Kidney (tissue), 14 donors: Measurements from ENCODE around the gene PCDH1. TPM values are rescaled to one million over a fixed set of nuclear protein-coding genes. Genes with fewer than 3 reads are reported as not detected.

ENCODE experiments used
- DNase-seq, 5 donors: peaks; one replicate each; pipeline ENCODE4 v3.0.0-alpha.2; 2013 to 2020
- FAIRE-seq: peaks from 2 replicates; lab custom pipeline; 2012; peaks lifted over from hg19 to GRCh38; lab: Jason Lieb, UNC
- H3K27ac ChIP-seq, 2 donors: one replicate each; pipeline ENCODE4 v1.7.0; 2013; ENCODE audit warnings: low read depth in 2 of 2, low read length in 2 of 2, inconsistent platforms in 1 of 2
- H3K27me3 ChIP-seq: one replicate; pipeline ENCODE4 v1.7.1; 2013; ENCODE audit warnings: low read length, inconsistent platforms; ENCODE audit not compliant: control insufficient read depth, insufficient read depth
- H3K36me3 ChIP-seq, 3 donors: one replicate each; pipeline versions ENCODE4 v1.7.0 to v1.7.1; 2013; ENCODE audit warnings: low read length in 3 of 3, control low read depth in 1 of 3, inconsistent platforms in 1 of 3; ENCODE audit not compliant: insufficient read depth in 3 of 3, control insufficient read depth in 2 of 3
- H3K4me1 ChIP-seq, 3 donors: one replicate each; pipeline versions ENCODE4 v1.7.0 to v1.7.1; 2013; ENCODE audit warnings: low read length in 3 of 3, inconsistent platforms in 1 of 3, low read depth in 1 of 3; ENCODE audit not compliant: control insufficient read depth in 2 of 3, insufficient read depth in 2 of 3
- H3K4me3 ChIP-seq, 3 donors: one replicate each; pipeline versions ENCODE4 v1.7.0 to v1.8.1; 2013; ENCODE audit warnings: low read length in 3 of 3, control low read depth in 1 of 3, inconsistent platforms in 1 of 3
- H3K9ac ChIP-seq, 3 donors: one replicate each; pipeline versions ENCODE4 v1.7.0 to v1.7.1; 2013; ENCODE audit warnings: low read length in 3 of 3, control low read depth in 1 of 3, inconsistent platforms in 1 of 3
- H3K9me3 ChIP-seq, 3 donors: one replicate each; pipeline versions ENCODE4 v1.7.0 to v1.7.1; 2013; ENCODE audit warnings: low read length in 3 of 3, control low read depth in 1 of 3, inconsistent platforms in 1 of 3; ENCODE audit not compliant: control insufficient read depth in 2 of 3, insufficient read depth in 1 of 3
- intact Hi-C: fragments of 100-400 bp; cut with DNase I; formaldehyde crosslinking; loops from one replicate; pipeline ENCODE4 v1.11.1; 2022
- polyA plus RNA-seq: library from polyadenylated mRNA; stranded (reverse); fragments of 350-450 nt; fragmentation: Illumina TruSeq; extraction: RNeasy Lipid Tissue Mini Kit (QIAGEN cat#74804); gene quantifications from one replicate; pipeline ENCODE4 v1.2.3, GENCODE V29; 2014; ENCODE audit warnings: low read depth, low replicate concordance; ENCODE audit not compliant: insufficient read depth
- total RNA-seq: library from RNA; stranded (reverse); fragmentation: NEBNext Ultra II Directional; extraction: Animal tissue kit (Norgen Biotek cat#: 25700); gene quantifications from one replicate; pipeline ENCODE4 v1.2.1, GENCODE V29; 2021
- TF ChIP-seq, protein P1 (sequence below): IDR thresholded peaks from 3 replicates; pipeline ENCODE4 v1.5.1; 2012; ENCODE audit warnings: mild to moderate bottlenecking, moderate library complexity, borderline replicate concordance; ENCODE audit not compliant: insufficient read depth; ENCODE audit errors: extremely low read depth
- donor health status: control.
- donor health status: control.
- donor health status: control.
- donor health status: control.
- donor health status: control.
- donor health status: DM: yes; HTN: yes; CAD: no.
- donor health status: Normal renal cell carcinoma (clear cell type).

Gene PCDH1
- total and polyA plus RNA-seq, 2 donors from 2014 or later, result 37.3 to 147 TPM

DNA sequence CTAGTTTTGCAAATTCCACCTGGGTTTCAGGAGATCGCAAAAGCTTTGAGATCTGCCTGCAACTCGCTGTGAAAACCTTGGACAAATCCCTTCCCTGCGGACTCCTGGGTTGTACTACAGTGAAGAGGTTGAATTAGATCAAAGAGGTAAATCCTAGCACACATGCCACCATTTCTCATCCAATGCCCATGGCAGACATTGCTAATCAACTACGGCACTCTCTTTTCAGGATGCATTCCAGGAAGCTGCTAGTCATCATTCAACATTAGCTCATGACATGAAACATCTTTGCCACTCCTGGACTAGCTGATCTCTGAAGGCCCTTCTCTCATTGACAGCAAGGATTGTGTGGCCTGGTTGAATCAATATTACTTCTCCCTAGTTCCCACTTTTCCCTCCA lies 46.1 kb downstream of the PCDH1 start:
- intact Hi-C loops, result no loop called here
- Histone ChIP-seq H3K27ac (no peak overlapping the region), H3K27me3 (no peaks in the 10 kb centered on the region), H3K9me3 (no peaks in the 10 kb centered on the region), H3K4me1 (peaks cover 0 to 16% (median 15%) of the 10 kb centered on the region in 3 donors), H3K4me3 (no peak overlapping the region), H3K9ac (no peak overlapping the region), H3K36me3 (no peaks in the 10 kb centered on the region)
- TF ChIP-seq, protein P1, sequence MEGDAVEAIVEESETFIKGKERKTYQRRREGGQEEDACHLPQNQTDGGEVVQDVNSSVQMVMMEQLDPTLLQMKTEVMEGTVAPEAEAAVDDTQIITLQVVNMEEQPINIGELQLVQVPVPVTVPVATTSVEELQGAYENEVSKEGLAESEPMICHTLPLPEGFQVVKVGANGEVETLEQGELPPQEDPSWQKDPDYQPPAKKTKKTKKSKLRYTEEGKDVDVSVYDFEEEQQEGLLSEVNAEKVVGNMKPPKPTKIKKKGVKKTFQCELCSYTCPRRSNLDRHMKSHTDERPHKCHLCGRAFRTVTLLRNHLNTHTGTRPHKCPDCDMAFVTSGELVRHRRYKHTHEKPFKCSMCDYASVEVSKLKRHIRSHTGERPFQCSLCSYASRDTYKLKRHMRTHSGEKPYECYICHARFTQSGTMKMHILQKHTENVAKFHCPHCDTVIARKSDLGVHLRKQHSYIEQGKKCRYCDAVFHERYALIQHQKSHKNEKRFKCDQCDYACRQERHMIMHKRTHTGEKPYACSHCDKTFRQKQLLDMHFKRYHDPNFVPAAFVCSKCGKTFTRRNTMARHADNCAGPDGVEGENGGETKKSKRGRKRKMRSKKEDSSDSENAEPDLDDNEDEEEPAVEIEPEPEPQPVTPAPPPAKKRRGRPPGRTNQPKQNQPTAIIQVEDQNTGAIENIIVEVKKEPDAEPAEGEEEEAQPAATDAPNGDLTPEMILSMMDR, result no peak
- FAIRE-seq, result no peak
- DNase-seq, result no peak

DNA sequence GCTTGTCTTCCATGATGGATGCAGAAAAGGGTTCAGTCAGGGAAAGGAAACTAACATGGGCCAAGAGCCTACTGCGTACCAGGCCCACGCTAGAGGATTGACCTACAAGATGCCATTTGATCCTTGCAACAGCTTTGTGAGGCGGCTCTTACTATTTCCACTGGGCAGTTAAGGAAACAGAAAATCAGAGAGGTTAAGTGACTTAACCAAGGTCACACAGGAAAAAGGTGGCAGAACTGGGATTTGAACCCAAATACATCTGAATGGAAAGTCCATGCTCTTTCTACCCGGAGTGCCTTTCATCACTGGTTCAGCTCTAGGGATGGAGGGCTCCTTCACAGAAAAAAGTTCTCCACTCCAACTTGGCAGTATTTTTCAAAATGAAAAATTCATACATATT lies 50.0 kb downstream of the PCDH1 start:
- Histone ChIP-seq H3K4me3 (no peak overlapping the region), H3K9me3 (no peaks in the 10 kb centered on the region), H3K27me3 (no peaks in the 10 kb centered on the region), H3K36me3 (no peaks in the 10 kb centered on the region), H3K9ac (no peak overlapping the region), H3K4me1 (peaks cover 0 to 4% (median 2%) of the 10 kb centered on the region in 3 donors), H3K27ac (no peak overlapping the region)
- no peak for FAIRE-seq
- TF ChIP-seq, protein P1, result no peak
- intact Hi-C loops, result no loop called here
- no peak for DNase-seq

GRCh38 chr5:141826674-141827073 lies 51.5 kb downstream of the PCDH1 start:
- intact Hi-C loops, result no loop called here

More at GRCh38 chr5:141826674-141827073, 51.5 kb downstream of the PCDH1 start:
- H3K27me3 ChIP-seq, result no peaks in the 10 kb centered on the region
- H3K36me3 ChIP-seq, result no peaks in the 10 kb centered on the region
- no peak overlapping the region for H3K4me3 ChIP-seq
- H3K9ac ChIP-seq, result no peak overlapping the region
- no peak overlapping the region for H3K27ac ChIP-seq
- DNase-seq, result no peak
- TF ChIP-seq, protein P1, result no peak
- H3K4me1 ChIP-seq, result peaks cover 0 to 9% (median 4%) of the 10 kb centered on the region in 3 donors
- H3K9me3 ChIP-seq, result no peaks in the 10 kb centered on the region
- no peak for FAIRE-seq
